Measurements from ENCODE around the gene TNNC1. TPM values are rescaled to one million over a fixed set of nuclear protein-coding genes. Genes with fewer than 3 reads are reported as not detected.

Gene TNNC1
- total and polyA plus RNA-seq, 2 donors (not counting 1 experiment from before 2014, with no cell fraction given): 1.1 to 5.4 TPM

GRCh38 chr3:52415800-52416199 is 38.0 kb downstream of the TNNC1 start:
- no peak for ATAC-seq (ENCODE audit: low read depth)
- no peak overlapping the region for H2AFZ ChIP-seq (ENCODE audit: insufficient read depth, low read depth, low read length, poor library complexity, severe bottlenecking)
- Mint-ChIP-seq H3K27me3 (no peaks in the 10 kb centered on the region), H3K4me1 (peaks cover 21% of the 10 kb centered on the region), H3K27ac (no peak overlapping the region), H3K4me3 (no peak overlapping the region), H3K9me3 (ENCODE audit: insufficient read depth) (no peaks in the 10 kb centered on the region)
- H3K4me1 ChIP-seq (ENCODE audit: control insufficient read depth in 2 of 2, insufficient read depth in 2 of 2, low read length in 2 of 2): peaks cover 16 to 19% of the 10 kb centered on the region in 2 donors
- CTCF ChIA-PET: interaction anchor here (1.3 kb wide), 1 partner anchor 12 kb away, joined by 4 read pairs; no protein-coding TSS in a partner anchor
- H3K27ac ChIP-seq (ENCODE audit: low read length in 2 of 2): no peak overlapping the region
- H3K4me2 ChIP-seq (replicated peaks; ENCODE audit: low read depth, low read length, poor library complexity, severe bottlenecking): no peak overlapping the region
- H3K36me3 ChIP-seq (replicated peaks in 1 of 2; ENCODE audit: control extremely low read depth in 1 of 2, control insufficient read depth in 1 of 2, extremely low read depth in 1 of 2, insufficient read depth in 2 of 2, low read length in 1 of 2): peaks cover 0 to 5% of the 10 kb centered on the region in 2 experiments
- H3K9me3 ChIP-seq (ENCODE audit: control extremely low read depth in 1 of 3, control insufficient read depth in 2 of 3, insufficient read depth in 1 of 3, low read length in 2 of 3): no peaks in the 10 kb centered on the region
- H3K79me2 ChIP-seq (ENCODE audit: control insufficient read depth, insufficient read depth, low read length): peaks cover 10% of the 10 kb centered on the region
- DNase-seq: no peak
- H3K9ac ChIP-seq (ENCODE audit: low read length): no peak overlapping the region
- no peak for TF ChIP-seq CTCF (IDR thresholded peaks at IDR 0.05)
- no peak for TF ChIP-seq EZH2 (IDR thresholded peaks at IDR 0.05; ENCODE audit: borderline replicate concordance, insufficient read depth, low read depth, low read length, poor library complexity, severe bottlenecking)
- no CpG with 5 or more reads among the region's 3 CpGs for WGBS (ENCODE audit: insufficient coverage)
- H4K20me1 ChIP-seq (ENCODE audit: control insufficient read depth, insufficient read depth, low read length, poor library complexity, severe bottlenecking): no peaks in the 10 kb centered on the region
- no peak overlapping the region for H3K4me3 ChIP-seq (ENCODE audit: control extremely low read depth in 1 of 5, extremely low read depth in 1 of 5, insufficient read depth in 1 of 5, low read depth in 2 of 5, low read length in 4 of 5)
- POLR2A ChIA-PET: no interaction called here
- intact Hi-C loops (cut with micrococcal nuclease): no loop called here
- H3K27me3 ChIP-seq (replicated peaks in 1 of 4; ENCODE audit: control extremely low read depth in 1 of 4, control insufficient read depth in 3 of 4, insufficient read depth in 4 of 4, low read length in 3 of 4): no peaks in the 10 kb centered on the region

GRCh38 chr3:52408466-52408865 is 45.4 kb downstream of the TNNC1 start:
- H3K4me1 ChIP-seq (ENCODE audit: control insufficient read depth in 2 of 2, insufficient read depth in 2 of 2, low read length in 2 of 2): peaks cover 26 to 39% of the 10 kb centered on the region in 2 donors
- peak overlapping the region; percentile 96 for H3K4me2 ChIP-seq (replicated peaks; ENCODE audit: low read depth, low read length, poor library complexity, severe bottlenecking)
- peaks cover 1 to 53% of the 10 kb centered on the region in 2 experiments for H3K36me3 ChIP-seq (replicated peaks in 1 of 2; ENCODE audit: control extremely low read depth in 1 of 2, control insufficient read depth in 1 of 2, extremely low read depth in 1 of 2, insufficient read depth in 2 of 2, low read length in 1 of 2)
- H3K9ac ChIP-seq (ENCODE audit: low read length): peak overlapping the region; percentile 89
- intact Hi-C loops (cut with micrococcal nuclease): no loop called here
- H2AFZ ChIP-seq (ENCODE audit: insufficient read depth, low read depth, low read length, poor library complexity, severe bottlenecking): no peak overlapping the region
- no peaks in the 10 kb centered on the region for H3K9me3 ChIP-seq (ENCODE audit: control extremely low read depth in 1 of 3, control insufficient read depth in 2 of 3, insufficient read depth in 1 of 3, low read length in 2 of 3)
- POLR2A ChIA-PET: no interaction called here
- Mint-ChIP-seq H3K27ac (peak overlapping the region; percentile 44), H3K9me3 (ENCODE audit: insufficient read depth) (no peaks in the 10 kb centered on the region), H3K27me3 (no peaks in the 10 kb centered on the region), H3K4me1 (peaks cover 36% of the 10 kb centered on the region), H3K4me3 (peak overlapping the region; percentile 86)
- 100% methylated on average over 1 of the region's 8 CpGs for WGBS (ENCODE audit: insufficient coverage)
- TF ChIP-seq EZH2 (IDR thresholded peaks at IDR 0.05; ENCODE audit: borderline replicate concordance, insufficient read depth, low read depth, low read length, poor library complexity, severe bottlenecking) (no peak), CTCF (IDR thresholded peaks at IDR 0.05) (no peak)
- H3K27me3 ChIP-seq (replicated peaks in 1 of 4; ENCODE audit: control extremely low read depth in 1 of 4, control insufficient read depth in 3 of 4, insufficient read depth in 4 of 4, low read length in 3 of 4): no peaks in the 10 kb centered on the region
- peak overlapping the region in 1 of 5 experiments; percentile 88 for H3K4me3 ChIP-seq (ENCODE audit: control extremely low read depth in 1 of 5, extremely low read depth in 1 of 5, insufficient read depth in 1 of 5, low read depth in 2 of 5, low read length in 4 of 5)
- no peak overlapping the region for H3K27ac ChIP-seq (ENCODE audit: low read length in 2 of 2)
- DNase-seq (peak; percentile 18), ATAC-seq (ENCODE audit: low read depth) (no peak)
- H3K79me2 ChIP-seq (ENCODE audit: control insufficient read depth, insufficient read depth, low read length): peaks cover 42% of the 10 kb centered on the region
- H4K20me1 ChIP-seq (ENCODE audit: control insufficient read depth, insufficient read depth, low read length, poor library complexity, severe bottlenecking): peaks cover 14% of the 10 kb centered on the region
- CTCF ChIA-PET: no interaction called here
